Natural killer cell (primary cell): Measurements from ENCODE around the gene SETBP1. TPM values are rescaled to one million over a fixed set of nuclear protein-coding genes. Genes with fewer than 3 reads are reported as not detected.
A peak's percentile ranks its signal among the peaks of the same experiment; 100 is the strongest.

ENCODE experiments used
- ATAC-seq, 3 donors: fragments of 150-1000 bp in 2 of 3; fragments of 200-7000 bp in 1 of 3; cut with Tn5 transposase; 1 replicate in 1 of 3; 2 replicates in 2 of 3; pipeline ENCODE4 v1.10.0; 2021; ENCODE audit warnings: mild to moderate bottlenecking in 2 of 3, moderate library complexity in 2 of 3
- DNase-seq, 2 donors: peaks; one replicate each; pipeline versions ENCODE4 v3.0.0 to v3.0.0-alpha.2; 2013 to 2021; ENCODE audit warnings: mixed read lengths in 1 of 2
- H3K27ac ChIP-seq: one replicate; pipeline ENCODE4 v1.5.1; 2013; ENCODE audit warnings: mild to moderate bottlenecking, low read length
- H3K27me3 ChIP-seq: one replicate; pipeline ENCODE4 v1.6.1; 2013; ENCODE audit warnings: low read length; ENCODE audit not compliant: control insufficient read depth, insufficient read depth
- H3K36me3 ChIP-seq: one replicate; pipeline ENCODE4 v1.6.1; 2013; ENCODE audit warnings: low read length; ENCODE audit not compliant: control insufficient read depth, insufficient read depth
- H3K4me1 ChIP-seq: one replicate; pipeline ENCODE4 v1.6.1; 2013; ENCODE audit warnings: low read length; ENCODE audit not compliant: control insufficient read depth, insufficient read depth
- H3K4me3 ChIP-seq: one replicate; pipeline ENCODE4 v1.5.1; 2013; ENCODE audit warnings: low read length
- H3K9me3 ChIP-seq: one replicate; pipeline ENCODE4 v1.6.1; 2013; ENCODE audit warnings: low read length; ENCODE audit not compliant: control insufficient read depth, insufficient read depth
- H3K27ac Mint-ChIP-seq, 2 donors: one replicate each; pipeline ENCODE4 v1.8.0; 2022; ENCODE audit warnings: mild to moderate bottlenecking in 2 of 2, mixed read lengths in 2 of 2, moderate library complexity in 1 of 2
- H3K27me3 Mint-ChIP-seq, 2 donors: one replicate each; pipeline ENCODE4 v1.8.0; 2022; ENCODE audit warnings: low read depth in 2 of 2, mixed read lengths in 2 of 2
- H3K36me3 Mint-ChIP-seq: one replicate; pipeline ENCODE4 v1.8.0; 2022; ENCODE audit warnings: mixed read lengths
- H3K4me1 Mint-ChIP-seq, 2 donors: one replicate each; pipeline ENCODE4 v1.8.0; 2022; ENCODE audit warnings: mixed read lengths in 2 of 2
- H3K4me3 Mint-ChIP-seq: one replicate; pipeline ENCODE4 v1.8.0; 2022; ENCODE audit warnings: mild to moderate bottlenecking, moderate library complexity, mixed read lengths
- H3K9me3 Mint-ChIP-seq, 2 donors: one replicate each; pipeline ENCODE4 v1.8.0; 2022; ENCODE audit warnings: mixed read lengths in 2 of 2
- CTCF ChIP-seq: fragments of 200-600 bp; IDR thresholded peaks from one replicate; pipeline ENCODE4 v1.8.0; 2022; ENCODE audit warnings: antibody characterized with exemption
- WGBS: methylation state at CpG from one replicate; pipeline ENCODE4 v1.1.7; 2013; ENCODE audit warnings: missing lambda C conversion rate; ENCODE audit not compliant: insufficient coverage; 5-methylcytosine and 5-hydroxymethylcytosine counted together
- intact Hi-C: fragments of 100-400 bp; cut with micrococcal nuclease; formaldehyde crosslinking; loops from one replicate; pipeline ENCODE4 v1.14.2; 2022
- total RNA-seq, 4 donors: library from RNA; stranded (reverse); fragments of 120-200 nt in 1 of 4; gene quantifications; one replicate each; pipeline versions ENCODE4 v1.2.3 to v1.2.4, GENCODE V29; 2013 to 2022

The SETBP1 gene
- total RNA-seq, 3 donors from 2014 or later (not counting 1 experiment from before 2014, with no cell fraction given) = 36.0 to 46.6 (median 41.2) TPM

GRCh38 chr18:44841752-44842587 lies 161.3 kb downstream of the SETBP1 start:
- Mint-ChIP-seq H3K9me3 (no peaks in the 10 kb centered on the region), H3K4me3 (no peak overlapping the region), H3K36me3 (no peaks in the 10 kb centered on the region), H3K27me3 (peaks cover 0 to 2% of the 10 kb centered on the region in 2 donors), H3K27ac (peak overlapping the region in 1 of 2 donors; percentile 83), H3K4me1 (peaks cover 70 to 75% of the 10 kb centered on the region in 2 donors)
- no peak for DNase-seq
- Histone ChIP-seq H3K27me3 (no peaks in the 10 kb centered on the region), H3K36me3 (no peaks in the 10 kb centered on the region), H3K4me1 (peaks cover 33% of the 10 kb centered on the region), H3K4me3 (no peak overlapping the region), H3K27ac (no peak overlapping the region), H3K9me3 (no peaks in the 10 kb centered on the region)
- intact Hi-C loops = no loop called here
- WGBS = 84% methylated on average over 10 of the region's 10 CpGs
- TF ChIP-seq CTCF = no peak
- no peak for ATAC-seq

- Histone ChIP-seq H3K27ac (no peak overlapping the region), H3K4me1 (peaks cover 33% of the 10 kb centered on the region), H3K27me3 (no peaks in the 10 kb centered on the region), H3K9me3 (no peaks in the 10 kb centered on the region), H3K4me3 (no peak overlapping the region), H3K36me3 (no peaks in the 10 kb centered on the region)
- peaks cover 0 to 2% of the 10 kb centered on the region in 2 donors for H3K27me3 Mint-ChIP-seq
- no peak for TF ChIP-seq CTCF
- no peak for DNase-seq
- H3K36me3 Mint-ChIP-seq = no peaks in the 10 kb centered on the region
- ATAC-seq = peak in 2 of 3 donors; percentile 33 to 39
- 85% methylated on average over 4 of the region's 4 CpGs for WGBS
- peak overlapping the region; percentile 43 to 70 for H3K27ac Mint-ChIP-seq
- peaks cover 72 to 79% of the 10 kb centered on the region in 2 donors for H3K4me1 Mint-ChIP-seq
- peak overlapping the region; percentile 28 for H3K4me3 Mint-ChIP-seq
- intact Hi-C loops = no loop called here
- no peaks in the 10 kb centered on the region for H3K9me3 Mint-ChIP-seq
These were observed 162.1 kb downstream of the SETBP1 start for GRCh38 chr18:44842588-44843412.

GRCh38 chr18:44844486-44844885 lies 163.8 kb downstream of the SETBP1 start:
- Mint-ChIP-seq H3K9me3 (no peaks in the 10 kb centered on the region), H3K36me3 (no peaks in the 10 kb centered on the region), H3K27ac (no peak overlapping the region), H3K27me3 (peaks cover 0 to 2% of the 10 kb centered on the region in 2 donors), H3K4me3 (no peak overlapping the region), H3K4me1 (peaks cover 59 to 66% of the 10 kb centered on the region in 2 donors)
- WGBS = 77% methylated on average over 5 of the region's 5 CpGs
- H3K4me3 ChIP-seq = no peak overlapping the region
- H3K27me3 ChIP-seq = no peaks in the 10 kb centered on the region
- no peak for ATAC-seq
- TF ChIP-seq CTCF = no peak
- H3K27ac ChIP-seq = no peak overlapping the region
- intact Hi-C loops = no loop called here
- H3K9me3 ChIP-seq = no peaks in the 10 kb centered on the region
- no peaks in the 10 kb centered on the region for H3K36me3 ChIP-seq
- H3K4me1 ChIP-seq = peaks cover 21% of the 10 kb centered on the region
- DNase-seq = no peak
